Natural killer cell (primary cell): ENCODE data around the gene COL6A6. TPM values are rescaled to one million over a fixed set of nuclear protein-coding genes. Genes with fewer than 3 reads are reported as not detected.

ENCODE experiments used
- ATAC-seq, 3 donors: fragments of 150-1000 bp in 2 of 3; fragments of 200-7000 bp in 1 of 3; cut with Tn5 transposase; 1 replicate in 1 of 3; 2 replicates in 2 of 3; pipeline ENCODE4 v1.10.0; 2021; ENCODE audit warnings: mild to moderate bottlenecking in 2 of 3, moderate library complexity in 2 of 3
- DNase-seq, 2 donors: peaks; one replicate each; pipeline versions ENCODE4 v3.0.0 to v3.0.0-alpha.2; 2013 to 2021; ENCODE audit warnings: mixed read lengths in 1 of 2
- H3K27ac ChIP-seq: one replicate; pipeline ENCODE4 v1.5.1; 2013; ENCODE audit warnings: mild to moderate bottlenecking, low read length
- H3K27me3 ChIP-seq: one replicate; pipeline ENCODE4 v1.6.1; 2013; ENCODE audit warnings: low read length; ENCODE audit not compliant: control insufficient read depth, insufficient read depth
- H3K36me3 ChIP-seq: one replicate; pipeline ENCODE4 v1.6.1; 2013; ENCODE audit warnings: low read length; ENCODE audit not compliant: control insufficient read depth, insufficient read depth
- H3K4me1 ChIP-seq: one replicate; pipeline ENCODE4 v1.6.1; 2013; ENCODE audit warnings: low read length; ENCODE audit not compliant: control insufficient read depth, insufficient read depth
- H3K4me3 ChIP-seq: one replicate; pipeline ENCODE4 v1.5.1; 2013; ENCODE audit warnings: low read length
- H3K9me3 ChIP-seq: one replicate; pipeline ENCODE4 v1.6.1; 2013; ENCODE audit warnings: low read length; ENCODE audit not compliant: control insufficient read depth, insufficient read depth
- H3K27ac Mint-ChIP-seq, 2 donors: one replicate each; pipeline ENCODE4 v1.8.0; 2022; ENCODE audit warnings: mild to moderate bottlenecking in 2 of 2, mixed read lengths in 2 of 2, moderate library complexity in 1 of 2
- H3K27me3 Mint-ChIP-seq, 2 donors: one replicate each; pipeline ENCODE4 v1.8.0; 2022; ENCODE audit warnings: low read depth in 2 of 2, mixed read lengths in 2 of 2
- H3K36me3 Mint-ChIP-seq: one replicate; pipeline ENCODE4 v1.8.0; 2022; ENCODE audit warnings: mixed read lengths
- H3K4me1 Mint-ChIP-seq, 2 donors: one replicate each; pipeline ENCODE4 v1.8.0; 2022; ENCODE audit warnings: mixed read lengths in 2 of 2
- H3K4me3 Mint-ChIP-seq: one replicate; pipeline ENCODE4 v1.8.0; 2022; ENCODE audit warnings: mild to moderate bottlenecking, moderate library complexity, mixed read lengths
- H3K9me3 Mint-ChIP-seq, 2 donors: one replicate each; pipeline ENCODE4 v1.8.0; 2022; ENCODE audit warnings: mixed read lengths in 2 of 2
- CTCF ChIP-seq: fragments of 200-600 bp; IDR thresholded peaks from one replicate; pipeline ENCODE4 v1.8.0; 2022; ENCODE audit warnings: antibody characterized with exemption
- WGBS: methylation state at CpG from one replicate; pipeline ENCODE4 v1.1.7; 2013; ENCODE audit warnings: missing lambda C conversion rate; ENCODE audit not compliant: insufficient coverage; 5-methylcytosine and 5-hydroxymethylcytosine counted together
- intact Hi-C: fragments of 100-400 bp; cut with micrococcal nuclease; formaldehyde crosslinking; loops from one replicate; pipeline ENCODE4 v1.14.2; 2022
- total RNA-seq, 4 donors: library from RNA; stranded (reverse); fragments of 120-200 nt in 1 of 4; gene quantifications; one replicate each; pipeline versions ENCODE4 v1.2.3 to v1.2.4, GENCODE V29; 2013 to 2022

The COL6A6 gene
- total RNA-seq, 3 donors from 2014 or later (not counting 1 experiment from before 2014, with no cell fraction given) = not detected

GRCh38 chr3:130517602-130518001 is 625 bp downstream of the COL6A6 start:
- H3K27me3 ChIP-seq = peaks cover 17% of the 10 kb centered on the region
- Mint-ChIP-seq H3K4me1 (no peaks in the 10 kb centered on the region), H3K27me3 (peaks cover 20 to 25% of the 10 kb centered on the region in 2 donors), H3K4me3 (no peak overlapping the region), H3K9me3 (peaks cover 0 to 3% of the 10 kb centered on the region in 2 donors), H3K27ac (no peak overlapping the region), H3K36me3 (no peaks in the 10 kb centered on the region)
- WGBS = 29% methylated on average over 10 of the region's 11 CpGs
- H3K9me3 ChIP-seq = no peaks in the 10 kb centered on the region
- ATAC-seq (no peak), DNase-seq (no peak)
- no peak overlapping the region for H3K27ac ChIP-seq
- no peaks in the 10 kb centered on the region for H3K4me1 ChIP-seq
- intact Hi-C loops = no loop called here
- H3K36me3 ChIP-seq = no peaks in the 10 kb centered on the region
- H3K4me3 ChIP-seq = no peak overlapping the region
- no peak for TF ChIP-seq CTCF

DNA sequence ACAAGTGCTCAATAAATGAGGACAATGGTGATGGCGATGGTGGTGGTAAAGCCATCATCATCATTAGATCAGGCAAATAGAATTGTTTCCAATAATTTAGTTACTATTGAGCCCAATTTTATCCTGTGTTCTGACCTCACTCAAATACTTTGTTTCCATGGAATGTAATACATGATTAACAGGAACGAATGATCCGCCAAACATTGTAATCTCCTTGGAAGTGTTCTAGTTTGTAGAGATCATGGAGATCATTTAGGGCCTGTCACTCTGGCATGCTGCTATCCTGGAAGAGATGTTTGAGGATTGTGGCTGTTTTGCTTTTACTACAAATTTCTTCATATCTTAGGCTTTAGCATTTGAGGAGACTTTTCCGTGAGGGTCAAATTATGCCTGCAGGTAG is 2.8 kb downstream of the COL6A6 start:
- Mint-ChIP-seq H3K36me3 (no peaks in the 10 kb centered on the region), H3K27ac (no peak overlapping the region), H3K27me3 (peaks cover 27 to 31% of the 10 kb centered on the region in 2 donors), H3K9me3 (peaks cover 0 to 5% of the 10 kb centered on the region in 2 donors), H3K4me3 (no peak overlapping the region), H3K4me1 (no peaks in the 10 kb centered on the region)
- Histone ChIP-seq H3K36me3 (no peaks in the 10 kb centered on the region), H3K9me3 (no peaks in the 10 kb centered on the region), H3K27ac (no peak overlapping the region), H3K4me1 (no peaks in the 10 kb centered on the region), H3K27me3 (peaks cover 17% of the 10 kb centered on the region), H3K4me3 (no peak overlapping the region)
- DNase-seq = no peak
- intact Hi-C loops = no loop called here
- no peak for TF ChIP-seq CTCF
- WGBS = 100% methylated on average over 3 of the region's 4 CpGs
- no peak for ATAC-seq

GRCh38 chr3:130522399-130522798 is 5.4 kb downstream of the COL6A6 start:
- no peaks in the 10 kb centered on the region for H3K4me1 Mint-ChIP-seq
- no peak overlapping the region for H3K4me3 ChIP-seq
- H3K27ac Mint-ChIP-seq = no peak overlapping the region
- no peaks in the 10 kb centered on the region for H3K36me3 ChIP-seq
- H3K36me3 Mint-ChIP-seq = no peaks in the 10 kb centered on the region
- TF ChIP-seq CTCF = no peak
- DNase-seq (no peak), ATAC-seq (no peak)
- H3K9me3 ChIP-seq = no peaks in the 10 kb centered on the region
- no peak overlapping the region for H3K4me3 Mint-ChIP-seq
- peaks cover 17 to 24% of the 10 kb centered on the region in 2 donors for H3K27me3 Mint-ChIP-seq
- intact Hi-C loops = no loop called here
- H3K27me3 ChIP-seq = peaks cover 8% of the 10 kb centered on the region
- peaks cover 0 to 2% of the 10 kb centered on the region in 2 donors for H3K9me3 Mint-ChIP-seq
- 83% methylated on average over 2 of the region's 2 CpGs for WGBS
- H3K4me1 ChIP-seq = no peaks in the 10 kb centered on the region
- H3K27ac ChIP-seq = no peak overlapping the region

DNA sequence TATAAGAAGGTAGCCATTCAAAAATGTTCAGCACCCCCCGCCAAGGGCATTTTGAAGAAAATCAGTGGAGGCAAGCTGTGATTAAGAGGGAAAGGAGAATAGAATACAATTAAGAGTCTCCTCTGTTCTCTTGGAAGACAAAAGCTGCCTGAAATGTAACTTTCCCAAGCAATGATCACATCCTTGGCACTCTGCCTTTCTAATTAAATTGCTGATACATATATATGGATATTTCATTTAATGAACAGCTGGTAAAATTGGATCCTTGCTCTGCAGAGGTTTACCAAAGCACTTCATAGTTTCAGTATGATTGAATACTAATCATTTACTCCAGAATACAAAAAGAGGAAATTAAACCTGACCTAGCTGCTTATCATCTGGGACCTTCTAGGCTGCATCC is 10.4 kb downstream of the COL6A6 start:
- TF ChIP-seq CTCF = no peak
- no peaks in the 10 kb centered on the region for H3K27me3 ChIP-seq
- ATAC-seq = no peak
- Mint-ChIP-seq H3K27me3 (peaks cover 11 to 19% of the 10 kb centered on the region in 2 donors), H3K4me1 (no peaks in the 10 kb centered on the region), H3K27ac (no peak overlapping the region), H3K4me3 (no peak overlapping the region), H3K36me3 (no peaks in the 10 kb centered on the region), H3K9me3 (peaks cover 0 to 4% of the 10 kb centered on the region in 2 donors)
- WGBS = 80% methylated on average over 1 of the region's 1 CpG
- H3K27ac ChIP-seq = no peak overlapping the region
- intact Hi-C loops = no loop called here
- DNase-seq = no peak
- no peaks in the 10 kb centered on the region for H3K36me3 ChIP-seq
- no peaks in the 10 kb centered on the region for H3K9me3 ChIP-seq
- no peak overlapping the region for H3K4me3 ChIP-seq
- no peaks in the 10 kb centered on the region for H3K4me1 ChIP-seq
